ENCODE data around the gene SH3D19.
"Not testable (repeated sequence)": the region's sequence is repeated elsewhere in the genome, so short reads cannot be mapped to it uniquely, and the experiment has no call there.

Gene SH3D19

GRCh38 chr4:151322570-151322969, 2.8 kb downstream of the SH3D19 start:
- TF ChIP-seq CTCF (IDR thresholded peaks at IDR 0.05; ENCODE audit: control insufficient read depth, insufficient read depth, low read depth, low read length, missing control alignments), result no peak
- no peak for DNase-seq (ENCODE audit: low read depth)
- H3K4me3 ChIP-seq (ENCODE audit: control insufficient read depth, low read depth, low read length), result no peak overlapping the region

DNA sequence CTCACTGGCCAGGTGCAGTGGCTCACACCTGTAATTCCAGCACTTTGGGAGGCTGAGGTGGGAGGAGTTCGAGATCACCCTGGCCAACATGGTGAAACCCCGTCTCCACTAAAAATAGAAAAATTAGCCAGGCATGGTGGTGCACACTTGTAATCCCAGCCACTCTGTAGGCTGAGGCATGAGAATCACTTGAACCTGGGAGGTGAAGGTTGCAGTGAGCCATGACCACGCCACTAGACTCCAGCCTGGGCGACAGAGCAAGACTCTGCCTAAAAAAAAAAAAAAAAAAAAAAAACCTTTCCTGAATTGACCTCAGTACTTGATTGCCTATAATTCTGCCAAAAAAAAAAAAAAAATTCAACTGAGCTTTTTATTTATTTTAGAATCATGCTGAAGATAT, 3.2 kb downstream of the SH3D19 start:
- not testable (repeated sequence) for H3K4me3 ChIP-seq (ENCODE audit: control insufficient read depth, low read depth, low read length); DNase-seq (ENCODE audit: low read depth)

- no peak overlapping the region for H3K4me3 ChIP-seq (ENCODE audit: control insufficient read depth, low read depth, low read length)
- TF ChIP-seq CTCF (IDR thresholded peaks at IDR 0.05; ENCODE audit: control insufficient read depth, insufficient read depth, low read depth, low read length, missing control alignments), result no peak
- DNase-seq (ENCODE audit: low read depth), result no peak
These were observed 3.8 kb downstream of the SH3D19 start for GRCh38 chr4:151321586-151321985.

GRCh38 chr4:151319490-151319889, 5.9 kb downstream of the SH3D19 start:
- TF ChIP-seq CTCF (IDR thresholded peaks at IDR 0.05; ENCODE audit: control insufficient read depth, insufficient read depth, low read depth, low read length, missing control alignments), result no peak

GRCh38 chr4:151318307-151319006, 6.9 kb downstream of the SH3D19 start:
- H3K4me3 ChIP-seq (ENCODE audit: control insufficient read depth, low read depth, low read length), result no peak overlapping the region
- no peak for TF ChIP-seq CTCF (IDR thresholded peaks at IDR 0.05; ENCODE audit: control insufficient read depth, insufficient read depth, low read depth, low read length, missing control alignments)
- DNase-seq (ENCODE audit: low read depth), result no peak

More at GRCh38 chr4:151319490-151319889, 5.9 kb downstream of the SH3D19 start:
- H3K4me3 ChIP-seq (ENCODE audit: control insufficient read depth, low read depth, low read length), result no peak overlapping the region
- DNase-seq (ENCODE audit: low read depth), result no peak

DNA sequence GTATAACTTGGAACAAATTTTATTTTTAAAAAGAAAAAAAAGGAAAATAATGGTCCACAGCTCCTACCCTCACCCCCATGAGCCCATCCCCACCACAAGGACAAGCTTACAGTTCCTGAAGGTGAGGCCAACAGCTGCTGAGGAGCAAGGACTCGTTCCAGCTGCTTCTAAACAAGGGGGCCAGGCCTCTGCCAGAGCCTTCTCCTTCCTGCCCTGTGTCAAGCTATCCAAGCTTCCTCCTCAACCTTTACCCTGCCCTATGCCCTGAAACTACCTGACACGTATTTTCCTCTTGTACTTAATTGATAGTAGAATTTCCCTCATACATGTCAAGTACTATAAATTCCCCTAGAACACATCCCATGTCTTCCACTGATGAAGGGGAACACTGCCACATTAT, 8.8 kb downstream of the SH3D19 start:
- DNase-seq (ENCODE audit: low read depth), result no peak
- H3K4me3 ChIP-seq (ENCODE audit: control insufficient read depth, low read depth, low read length), result no peak overlapping the region
- no peak for TF ChIP-seq CTCF (IDR thresholded peaks at IDR 0.05; ENCODE audit: control insufficient read depth, insufficient read depth, low read depth, low read length, missing control alignments)

- no peak overlapping the region for H3K4me3 ChIP-seq (ENCODE audit: control insufficient read depth, low read depth, low read length)
- no peak for DNase-seq (ENCODE audit: low read depth)
- TF ChIP-seq CTCF (IDR thresholded peaks at IDR 0.05; ENCODE audit: control insufficient read depth, insufficient read depth, low read depth, low read length, missing control alignments), result no peak
These were observed 10.1 kb downstream of the SH3D19 start for GRCh38 chr4:151315212-151315886.

Data from AG09309 (cell line).